GM21717 (cell line): ENCODE data around the gene TJP1.
"Not testable (repeated sequence)": the region's sequence is repeated elsewhere in the genome, so short reads cannot be mapped to it uniquely, and the experiment has no call there.

ENCODE experiments used
- ATAC-seq: cut with Tn5 transposase; IDR thresholded peaks from one replicate; pipeline ENCODE4 v1.9.1; 2021; ENCODE audit warnings: mild to moderate bottlenecking, moderate library complexity; ENCODE audit not compliant: unreplicated experiment

The TJP1 gene

DNA sequence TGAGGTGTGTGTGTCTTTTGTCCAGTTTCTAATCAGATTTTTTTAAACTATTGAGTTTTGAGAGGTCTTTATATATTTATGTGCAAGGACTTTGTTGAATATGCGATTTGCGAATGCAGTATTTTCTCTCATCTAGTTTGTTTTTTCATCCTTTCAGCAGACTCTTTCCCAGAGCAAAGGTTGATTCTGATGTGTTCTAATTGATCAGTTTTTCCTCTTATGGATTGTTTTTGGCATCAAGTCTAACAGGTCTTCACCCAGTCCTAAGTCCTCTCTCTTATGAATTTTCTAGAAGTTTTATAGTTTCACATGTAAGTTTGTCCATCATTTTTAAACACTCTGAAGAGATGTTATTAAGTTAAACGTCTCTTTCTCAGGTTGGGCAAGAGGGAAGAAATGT is 17.8 kb upstream of the TJP1 start:
- no peak for ATAC-seq

DNA sequence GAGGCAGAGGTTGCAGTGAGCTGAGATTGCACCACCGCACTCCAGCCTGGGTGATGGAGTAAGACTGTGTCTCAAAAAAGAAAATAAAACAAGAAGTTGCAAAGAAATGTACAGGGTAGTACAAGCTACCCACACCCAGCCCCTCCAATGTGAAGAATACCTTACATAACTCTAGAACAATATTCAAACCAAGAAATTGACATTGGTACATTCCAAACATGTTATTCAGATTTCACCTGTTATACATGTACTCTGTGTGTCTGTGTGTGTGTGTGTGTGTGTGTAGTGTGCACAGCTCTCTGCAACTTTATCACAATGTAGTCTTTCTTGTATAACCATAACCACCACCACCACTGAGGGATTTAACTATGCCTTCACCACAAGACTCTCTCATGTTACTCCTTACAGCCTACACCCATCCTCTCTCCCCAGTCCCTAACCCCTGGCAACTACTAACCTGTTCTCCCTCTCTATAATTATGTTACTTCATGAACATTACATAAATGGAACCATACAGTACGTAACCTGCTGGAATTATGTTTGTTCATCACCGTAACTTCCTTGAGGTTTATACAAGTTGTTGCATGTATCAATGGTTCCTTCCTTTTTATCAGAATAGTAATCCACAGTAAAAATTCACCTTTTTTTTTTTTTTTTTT is 16.2 kb upstream of the TJP1 start:
- ATAC-seq, result no peak

DNA sequence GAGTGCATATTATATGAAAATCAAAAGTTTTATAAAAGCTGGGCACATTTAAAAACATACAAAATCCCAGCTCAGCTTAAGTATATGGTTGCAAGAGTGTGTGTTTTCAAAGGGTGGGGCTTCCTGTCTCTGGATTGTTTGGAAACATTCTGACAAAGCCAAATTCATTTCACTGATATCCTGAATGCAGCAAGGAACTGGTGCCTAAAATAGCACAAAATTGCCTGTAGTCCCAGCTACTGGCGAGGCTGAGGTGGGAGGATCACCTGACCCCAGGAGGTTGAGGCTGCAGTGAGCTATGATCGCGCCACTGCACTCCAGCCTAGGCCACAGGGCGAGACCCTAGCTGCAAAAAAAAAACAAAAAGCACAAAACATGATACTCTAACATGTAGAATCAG is 13.0 kb upstream of the TJP1 start:
- ATAC-seq, result no peak

DNA sequence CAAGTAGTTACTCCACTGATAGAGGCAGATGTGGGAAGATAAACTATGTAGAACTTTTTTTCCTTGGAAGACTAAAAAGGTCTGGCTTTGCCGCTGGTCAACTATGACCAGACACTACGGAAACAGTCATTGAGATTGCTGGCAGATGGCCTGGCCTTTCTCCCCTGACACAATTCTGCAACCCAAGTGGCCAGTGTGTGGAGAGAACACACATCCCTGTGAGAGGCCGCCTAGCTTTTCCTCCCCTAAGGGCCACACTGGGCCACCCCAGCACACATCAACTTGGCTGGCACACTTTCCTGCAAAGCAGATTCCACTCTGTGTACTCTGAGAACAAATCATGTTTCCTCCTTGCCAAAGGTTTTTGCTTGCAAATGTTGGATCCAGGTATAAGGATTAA is 10.4 kb upstream of the TJP1 start:
- ATAC-seq, result no peak

DNA sequence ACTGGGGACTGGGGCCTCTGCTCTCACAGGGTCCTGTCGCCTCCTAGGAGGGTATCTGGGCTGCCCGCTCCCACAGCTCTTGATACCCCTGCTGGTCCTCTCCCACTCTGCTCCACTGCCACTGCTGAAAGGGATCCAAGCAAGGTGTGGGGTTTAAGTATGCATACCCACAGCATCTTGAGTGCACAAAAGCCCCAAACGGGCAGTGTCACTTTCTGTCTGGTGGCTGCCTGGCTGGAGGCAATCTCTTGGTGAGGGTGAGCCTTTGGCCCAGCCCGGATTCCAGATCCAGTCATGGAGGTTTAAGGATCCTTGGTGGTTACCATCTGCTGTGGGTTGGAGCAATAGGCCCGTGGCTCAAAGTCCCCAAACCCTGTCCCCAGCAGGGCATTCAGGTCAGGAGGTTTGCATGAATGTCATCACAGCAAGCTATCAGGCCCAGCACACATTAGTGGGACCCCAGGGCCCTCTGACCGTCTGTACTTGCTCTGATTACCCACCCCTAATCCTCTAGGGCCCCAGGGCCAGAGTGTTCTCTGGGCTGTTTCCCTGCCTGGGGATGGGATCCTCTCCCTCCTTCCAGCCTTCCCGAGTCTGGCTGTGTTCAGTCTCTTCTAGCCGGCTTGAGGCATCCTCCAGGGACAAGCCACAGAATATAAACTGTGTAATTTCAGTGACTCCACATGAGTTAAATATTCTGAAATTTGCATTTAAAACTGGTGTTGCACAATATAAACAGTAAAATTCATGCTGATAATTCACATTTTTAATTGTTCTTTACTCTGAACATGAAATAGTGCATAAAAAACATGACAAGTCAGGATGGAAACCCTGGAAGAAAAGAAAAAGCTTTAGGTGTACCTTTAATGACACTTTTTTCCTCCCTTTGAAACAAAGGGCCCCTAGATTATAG is 4.9 kb upstream of the TJP1 start:
- no peak for ATAC-seq

DNA sequence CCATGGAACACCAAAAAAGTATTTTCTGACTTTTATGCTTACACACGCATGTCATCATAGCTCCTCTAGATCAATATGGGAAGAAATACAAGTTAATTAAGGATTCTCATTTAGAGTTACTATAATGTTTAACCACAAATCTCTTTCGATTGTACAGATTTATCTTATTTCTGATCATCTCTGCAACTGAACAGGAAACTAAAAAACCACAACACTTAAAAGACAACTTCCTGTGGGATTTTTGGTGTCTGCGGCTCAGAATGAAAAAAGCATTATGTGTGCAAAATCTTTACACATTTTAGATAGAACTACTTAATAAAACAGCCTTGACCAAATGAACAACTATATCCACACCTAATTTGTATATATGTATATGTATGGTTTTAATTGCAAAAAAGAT is 3.0 kb upstream of the TJP1 start:
- no peak for ATAC-seq

DNA sequence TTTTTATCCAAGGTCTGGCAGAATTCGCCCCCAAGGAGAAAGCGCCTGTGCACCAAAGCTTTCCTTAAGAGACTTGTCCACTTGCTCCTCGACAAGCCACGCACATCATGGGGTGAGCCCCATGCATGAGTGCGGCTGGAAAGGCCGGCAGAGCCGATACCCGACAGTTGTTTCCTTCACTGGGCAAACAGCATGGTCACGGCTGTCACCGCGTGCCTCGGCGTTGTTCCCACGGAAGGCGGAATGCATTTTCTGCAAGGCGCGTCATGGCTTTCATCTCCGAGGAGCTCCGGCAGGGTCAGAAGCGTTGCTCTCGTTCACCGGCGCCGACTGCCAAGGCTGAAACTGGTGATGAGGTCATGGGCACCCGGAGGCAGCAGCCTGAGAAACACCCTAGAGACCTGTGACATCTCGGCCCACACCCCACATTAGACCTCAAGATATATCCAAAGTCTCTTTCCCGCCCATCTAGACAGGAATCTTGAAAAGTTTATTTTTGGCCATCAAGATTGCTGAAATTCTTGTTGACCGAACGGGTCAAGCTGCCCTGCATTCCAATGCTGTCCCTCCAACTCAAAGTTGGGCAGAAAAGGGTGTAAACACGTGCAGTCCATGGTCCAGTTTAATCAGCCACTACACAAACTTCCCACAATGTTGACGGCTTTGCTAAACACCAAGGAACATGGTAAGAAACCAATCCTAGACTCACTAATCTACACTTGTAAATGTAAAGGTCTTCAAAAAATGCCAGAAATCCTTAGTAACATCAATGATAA is 604 bp upstream of the TJP1 start:
- ATAC-seq, result no peak

DNA sequence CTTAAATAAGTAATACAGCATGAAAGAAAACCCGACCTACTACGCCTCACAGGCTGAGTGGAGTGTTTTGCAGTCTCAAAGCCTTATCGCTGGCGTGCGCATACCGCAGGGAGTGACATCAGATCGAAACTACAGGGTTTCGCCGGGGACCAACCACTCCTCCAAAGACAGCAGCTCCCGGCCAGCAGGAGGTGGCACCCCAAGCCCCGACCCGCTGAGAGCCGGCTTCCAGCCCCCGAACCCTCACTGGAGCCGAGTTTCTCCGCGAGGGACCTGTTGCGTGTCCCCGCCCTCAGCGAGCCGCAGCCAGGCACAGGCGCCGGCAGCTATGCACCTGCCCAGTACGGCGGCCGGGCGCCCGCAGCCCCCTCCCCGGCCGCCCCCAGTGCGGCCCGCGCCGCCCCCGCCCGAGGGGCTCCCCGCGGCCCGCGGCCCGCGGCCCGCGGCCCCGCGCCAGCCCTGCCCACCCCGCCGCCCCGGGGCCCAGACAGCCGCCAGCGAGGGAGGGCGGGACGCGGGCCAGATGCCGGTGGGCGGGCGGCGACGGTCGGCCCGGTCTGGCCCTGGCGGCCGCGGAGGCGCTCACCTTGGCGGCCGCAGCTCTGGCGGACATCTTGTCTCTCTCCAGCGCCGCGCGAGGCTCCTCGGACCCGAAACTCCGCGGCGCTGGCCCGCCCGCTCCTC is 710 bp downstream of the TJP1 start:
- ATAC-seq, result no peak

DNA sequence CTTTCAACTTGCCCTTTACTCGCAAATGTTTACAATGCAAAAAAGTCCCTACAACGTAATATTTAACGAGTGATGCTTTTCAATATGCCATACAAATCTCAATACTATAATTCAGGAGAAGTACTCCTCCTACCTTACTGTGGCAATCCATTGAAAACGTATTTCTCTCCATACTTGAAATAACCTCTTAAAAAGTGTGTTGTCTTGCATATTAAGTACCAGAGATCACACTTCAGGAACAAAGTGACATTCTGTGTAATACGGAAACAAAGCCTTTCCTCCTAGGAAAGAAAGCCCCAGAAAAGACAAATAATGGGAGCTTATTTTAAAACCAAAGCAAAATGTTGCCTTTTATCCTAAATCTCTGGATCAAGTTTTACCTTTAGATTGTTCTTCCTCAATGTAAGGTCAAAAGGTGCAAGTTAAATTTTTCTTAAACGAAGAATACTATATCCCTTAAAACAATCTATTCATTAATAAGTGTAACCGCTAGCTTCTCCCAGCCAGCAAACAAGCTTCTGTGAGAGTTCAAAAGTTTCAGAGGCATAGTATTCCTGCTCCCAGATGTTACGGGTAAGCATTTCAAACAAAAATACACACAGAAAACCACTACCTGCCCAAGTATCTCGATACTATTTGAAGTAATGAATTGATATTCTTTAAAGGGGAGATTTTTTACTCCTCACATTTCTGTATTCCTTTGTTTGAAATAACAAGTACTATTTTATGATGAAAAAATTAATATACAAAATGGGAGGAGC is 1.7 kb downstream of the TJP1 start:
- no peak for ATAC-seq

DNA sequence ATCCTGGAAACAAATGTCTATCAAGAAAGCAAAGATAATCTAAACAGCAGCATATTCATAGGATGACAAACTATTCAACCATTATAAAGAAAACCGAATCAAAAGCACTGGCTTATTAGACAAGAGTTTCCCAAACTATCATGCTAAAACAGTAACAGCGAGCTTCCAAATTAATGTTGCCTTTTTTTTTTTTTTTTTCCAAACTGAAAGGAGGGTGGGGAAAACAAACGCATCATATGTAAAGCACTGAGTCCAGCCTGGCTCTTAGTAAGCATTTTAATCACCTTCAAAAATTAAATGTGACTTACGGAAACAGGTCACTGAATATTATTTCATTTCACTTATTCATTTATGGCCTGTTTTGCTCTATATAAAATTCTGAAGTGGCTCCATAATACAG is 2.3 kb downstream of the TJP1 start:
- ATAC-seq, result no peak

DNA sequence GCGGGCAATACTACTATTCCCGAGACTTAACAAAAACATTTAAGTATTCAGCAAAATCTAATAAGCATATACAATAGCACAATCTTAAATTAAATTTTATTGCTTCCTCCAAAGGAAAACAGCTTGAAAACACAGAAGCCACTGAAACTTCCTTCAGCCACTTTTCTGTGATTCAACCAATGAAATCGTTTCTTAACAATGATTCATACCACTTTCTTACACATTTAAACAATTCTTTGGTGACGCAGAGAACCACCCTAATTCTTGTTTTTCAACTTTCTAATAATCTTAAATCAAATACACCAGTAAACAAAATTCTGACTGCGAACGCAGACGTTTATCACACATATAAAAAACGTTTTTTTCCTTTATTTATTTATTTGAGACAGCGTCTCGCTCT is 4.1 kb downstream of the TJP1 start:
- ATAC-seq, result no peak

DNA sequence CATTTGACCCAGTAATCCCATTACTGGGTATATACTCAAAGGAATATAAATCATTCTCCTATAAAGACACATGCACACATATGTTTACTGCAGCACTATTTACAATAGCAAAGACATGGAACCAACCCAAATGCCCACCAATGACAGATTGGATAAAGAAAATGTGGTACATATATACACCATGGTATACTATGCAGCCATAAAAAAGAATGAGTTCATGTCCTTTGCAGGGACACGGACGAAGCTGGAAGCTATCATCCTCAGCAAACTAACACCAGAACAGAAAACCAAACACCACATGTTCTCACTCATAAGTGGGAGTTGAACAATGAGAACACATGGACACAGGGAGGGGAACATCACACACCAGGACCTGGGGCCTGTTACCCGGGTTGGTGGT is 4.8 kb downstream of the TJP1 start:
- ATAC-seq, result not testable (repeated sequence)

DNA sequence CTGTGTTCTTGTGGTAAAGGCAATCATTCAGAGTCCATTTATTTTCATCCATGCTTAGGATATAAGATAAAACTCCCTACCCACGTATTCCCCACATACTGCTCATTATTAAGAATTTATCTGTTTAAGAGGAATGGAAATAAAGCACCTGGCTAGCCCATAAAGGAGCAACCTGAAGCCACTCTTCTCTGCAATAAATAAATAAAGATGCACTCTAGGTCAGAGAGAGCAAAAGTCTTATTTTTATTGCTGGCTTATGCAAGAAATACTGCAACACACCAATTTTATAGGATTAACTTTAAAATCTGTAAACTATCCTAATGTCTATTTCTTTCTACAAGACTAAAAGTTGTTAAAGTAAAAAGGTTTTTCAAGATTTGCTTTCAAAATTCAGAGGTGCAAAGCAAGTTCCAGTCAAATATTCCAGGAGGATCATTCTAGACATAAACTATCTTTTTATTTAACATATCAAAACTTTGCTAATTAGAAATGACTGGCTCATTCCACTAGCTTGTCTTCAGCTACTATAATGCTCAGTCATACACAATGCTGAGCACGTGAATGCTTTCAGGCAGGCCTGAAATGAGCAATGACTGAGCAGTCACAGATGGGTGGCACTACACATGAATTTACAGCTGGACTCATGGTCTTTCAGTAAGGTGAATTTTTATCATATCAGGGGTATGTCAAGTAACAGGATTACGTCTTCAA is 7.1 kb downstream of the TJP1 start:
- ATAC-seq, result no peak

DNA sequence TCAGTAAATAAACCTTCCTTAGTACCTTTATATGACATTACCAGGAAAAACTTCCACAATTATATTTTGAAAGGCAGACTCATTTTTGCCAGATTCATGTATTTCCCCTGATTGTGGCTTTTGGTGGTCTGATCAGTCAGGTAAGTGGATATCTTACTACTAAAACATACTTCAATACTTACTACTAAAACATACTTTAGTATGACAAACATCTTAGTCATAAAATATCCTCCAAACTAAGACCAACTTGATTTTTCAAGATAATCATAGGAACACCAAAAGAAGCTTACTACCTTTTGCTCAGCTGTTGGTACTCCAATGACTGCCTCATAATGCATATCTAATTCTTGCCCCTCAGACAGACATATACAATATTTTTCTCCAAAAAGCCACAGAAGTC is 9.3 kb downstream of the TJP1 start:
- no peak for ATAC-seq

DNA sequence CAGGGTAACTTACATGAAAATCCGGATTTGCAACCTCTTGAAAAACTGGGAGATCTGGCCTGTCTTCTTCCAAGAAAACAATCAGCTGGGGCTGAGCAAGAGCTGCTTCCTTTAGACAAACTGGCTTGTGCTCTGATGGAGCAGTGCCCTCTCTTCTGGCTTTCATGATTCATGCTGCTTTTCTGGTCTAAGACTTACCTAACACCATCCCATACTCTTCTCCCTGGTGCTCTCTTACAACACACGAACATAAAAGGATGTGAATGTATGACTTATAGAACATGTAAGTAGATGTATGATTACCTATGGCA is 9.9 kb downstream of the TJP1 start:
- ATAC-seq, result no peak

DNA sequence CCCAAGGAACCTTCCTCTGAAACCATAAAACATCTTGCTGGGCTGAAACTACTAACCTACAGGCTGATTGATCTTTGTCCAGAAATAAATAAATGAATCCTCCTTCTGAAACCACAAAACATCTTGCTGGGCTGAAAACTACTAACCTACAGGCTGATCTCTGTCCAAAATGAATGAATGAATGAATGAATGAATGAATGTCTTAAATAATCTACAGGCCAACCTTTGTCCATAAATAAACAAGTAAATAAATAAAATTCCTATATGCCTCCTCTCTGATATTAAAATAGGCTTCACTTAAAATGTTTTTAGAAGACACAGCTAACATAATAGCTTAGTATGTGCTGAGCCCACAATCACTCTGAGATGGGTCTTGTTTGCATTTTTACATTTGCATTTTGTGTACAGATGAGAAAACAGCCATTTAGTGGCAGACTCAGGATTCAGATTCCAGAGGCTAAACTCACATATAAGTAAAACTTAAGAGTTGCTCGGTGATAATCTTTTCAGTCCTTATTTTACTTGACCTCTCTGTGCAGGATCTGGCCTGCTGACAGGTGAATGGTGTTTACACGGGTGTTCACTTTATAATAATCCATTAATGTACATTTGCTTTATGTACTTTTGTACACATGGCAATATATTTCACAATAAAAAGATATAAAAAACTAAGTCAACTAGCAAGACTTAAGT is 10.4 kb downstream of the TJP1 start:
- ATAC-seq, result no peak

DNA sequence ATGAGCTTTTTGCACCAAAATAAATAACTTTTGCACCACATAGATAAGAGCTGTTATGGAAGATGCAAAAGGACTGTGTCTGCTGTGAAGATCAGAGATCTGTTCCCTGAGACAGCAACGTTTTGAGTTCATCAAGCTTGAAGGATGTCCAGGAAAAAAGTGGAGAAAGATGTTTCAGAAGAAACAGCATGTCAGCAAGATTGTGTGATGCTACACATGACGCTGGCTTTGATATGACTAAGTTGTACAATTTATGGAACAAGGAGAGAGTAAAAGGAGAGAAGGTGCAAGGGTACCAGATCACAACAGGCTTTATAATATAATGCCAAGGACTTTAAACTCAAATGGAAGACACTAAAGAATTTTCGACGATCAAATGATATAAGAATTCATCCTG is 16.6 kb downstream of the TJP1 start:
- ATAC-seq, result no peak

DNA sequence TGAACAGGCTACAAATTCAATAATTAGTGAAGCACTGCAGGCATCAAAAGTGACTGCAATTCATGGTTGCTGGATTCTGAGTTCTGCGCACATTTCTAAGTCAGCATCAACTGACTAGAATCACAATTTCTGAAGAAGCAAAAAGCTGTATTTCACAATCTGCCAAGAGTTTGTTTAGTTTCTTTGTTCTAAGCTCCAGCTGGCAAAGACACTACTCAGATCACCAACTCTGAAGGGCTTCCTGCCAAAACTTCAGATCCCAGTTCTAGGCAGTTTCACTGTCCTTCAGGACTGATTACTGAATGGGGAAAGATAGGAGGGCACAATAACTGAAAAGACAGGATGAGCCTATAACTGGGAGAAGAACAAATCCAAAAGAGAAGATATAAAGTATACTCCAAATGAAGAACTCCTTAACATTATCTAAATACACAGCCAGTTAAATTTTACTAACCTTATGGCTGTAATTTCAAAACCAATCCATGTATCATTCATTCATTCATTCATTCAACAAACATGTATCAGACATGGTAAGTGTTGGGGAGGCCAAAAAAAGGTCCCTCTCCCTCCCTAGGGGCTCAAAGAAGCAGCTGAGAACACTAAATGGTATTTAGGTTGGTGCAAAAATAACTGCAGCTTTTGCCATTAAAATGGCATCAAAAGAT is 17.1 kb downstream of the TJP1 start:
- no peak for ATAC-seq

DNA sequence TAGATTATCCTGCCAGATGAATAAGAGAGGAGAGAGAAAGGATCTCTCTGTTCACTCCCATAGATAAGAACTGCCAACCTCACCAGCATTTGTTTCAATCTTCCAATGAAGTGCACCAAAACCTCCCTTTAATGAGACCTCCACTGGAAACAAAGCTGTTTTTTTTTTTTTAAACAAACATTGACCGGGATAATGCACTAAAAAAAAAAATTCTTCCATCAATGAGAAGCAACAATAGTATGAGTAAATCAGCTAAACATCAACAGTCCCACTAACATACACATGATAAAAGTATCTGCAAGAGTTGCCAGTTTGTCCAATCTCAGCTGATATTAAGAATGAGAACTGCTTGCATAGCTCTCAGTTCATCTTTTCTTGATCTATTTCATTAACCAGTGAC is 19.9 kb downstream of the TJP1 start:
- ATAC-seq, result no peak
